COLO829 (cell line): ENCODE results near the gene OTUD4.
"Not testable (repeated sequence)": the region's sequence is repeated elsewhere in the genome, so short reads cannot be mapped to it uniquely, and the experiment has no call there.

ENCODE experiments used
- DNase-seq: peaks from one replicate; pipeline ENCODE4 v3.0.0; 2012; ENCODE audit warnings: low spot score

OTUD4 gene

GRCh38 chr4:145179281-145179860 is 1.0 kb downstream of the OTUD4 start:
- DNase-seq = peak; percentile 53

GRCh38 chr4:145178740-145179280 is 1.6 kb downstream of the OTUD4 start:
- DNase-seq = no peak

- peak; percentile 42 for DNase-seq
Observed at GRCh38 chr4:145177906-145178538, 2.4 kb downstream of the OTUD4 start.

- DNase-seq = no peak
Observed at GRCh38 chr4:145177511-145177905, 2.9 kb downstream of the OTUD4 start.

- DNase-seq = no peak
Observed at GRCh38 chr4:145176641-145177432, 3.6 kb downstream of the OTUD4 start.

- no peak for DNase-seq
Observed at GRCh38 chr4:145171911-145172310, 8.5 kb downstream of the OTUD4 start.

GRCh38 chr4:145170223-145170622 is 10.2 kb downstream of the OTUD4 start:
- DNase-seq = no peak

- DNase-seq = no peak
Observed at GRCh38 chr4:145168581-145169187, 11.7 kb downstream of the OTUD4 start.

GRCh38 chr4:145167887-145168286 is 12.5 kb downstream of the OTUD4 start:
- no peak for DNase-seq

GRCh38 chr4:145161549-145161948 is 18.8 kb downstream of the OTUD4 start:
- no peak for DNase-seq

GRCh38 chr4:145156986-145157385 is 23.4 kb downstream of the OTUD4 start:
- no peak for DNase-seq

- DNase-seq = no peak
Observed at GRCh38 chr4:145155268-145155870, 25.0 kb downstream of the OTUD4 start.

- no peak for DNase-seq
Observed at GRCh38 chr4:145154573-145154972, 25.8 kb downstream of the OTUD4 start.

GRCh38 chr4:145153904-145154298 is 26.5 kb downstream of the OTUD4 start:
- DNase-seq = no peak

- no peak for DNase-seq
Observed at GRCh38 chr4:145153181-145153903, 27.0 kb downstream of the OTUD4 start.

GRCh38 chr4:145148980-145149379 is 31.4 kb downstream of the OTUD4 start:
- DNase-seq = no peak

- not testable (repeated sequence) for DNase-seq
Observed at GRCh38 chr4:145136219-145136618, 44.2 kb downstream of the OTUD4 start.

GRCh38 chr4:145132511-145133098 is 47.8 kb downstream of the OTUD4 start:
- peak; percentile 36 for DNase-seq

- DNase-seq = no peak
Observed at GRCh38 chr4:145131848-145132247, 48.5 kb downstream of the OTUD4 start.

- no peak for DNase-seq
Observed at GRCh38 chr4:145130788-145131399, 49.5 kb downstream of the OTUD4 start.

GRCh38 chr4:145130130-145130529 is 50.3 kb downstream of the OTUD4 start:
- DNase-seq = no peak
